GM12873 (cell line): Measurements from ENCODE around the gene ABLIM3.

Source experiments
- CTCF ChIP-seq: IDR thresholded peaks from 2 replicates; pipeline ENCODE4 v1.5.1; 2012; ENCODE audit warnings: low read depth, mild to moderate bottlenecking, moderate library complexity, low read length, control low read depth; ENCODE audit not compliant: insufficient read depth; ENCODE audit errors: missing control alignments

The ABLIM3 gene

DNA sequence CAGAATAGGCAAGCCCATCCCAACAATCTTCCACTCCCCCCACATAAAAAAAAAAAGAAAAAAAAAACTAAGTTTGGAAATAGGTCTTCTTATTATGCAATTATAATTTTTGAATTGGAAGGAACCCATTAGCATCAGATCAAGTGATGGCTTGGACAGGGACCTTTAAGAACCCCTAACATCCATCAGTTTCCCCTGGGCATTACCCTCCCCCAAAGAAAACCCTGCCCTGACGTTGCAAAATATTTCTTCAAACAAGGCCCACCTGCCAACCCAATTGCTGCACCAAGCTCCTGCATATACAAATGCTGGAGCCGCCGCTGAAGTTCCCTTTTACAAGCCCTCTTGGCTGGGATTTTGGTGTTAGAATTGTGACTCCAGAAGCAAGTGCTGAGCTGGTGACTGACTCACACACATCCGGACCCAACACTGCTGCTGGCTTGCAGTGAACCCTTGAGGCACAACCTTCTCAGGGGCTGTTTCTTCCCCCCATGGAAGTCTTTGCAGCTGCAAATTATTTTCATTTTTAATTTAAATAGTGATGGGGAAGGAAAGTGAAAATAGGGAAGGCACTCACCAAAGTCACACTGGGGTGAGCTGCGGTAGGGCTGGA, 74.3 kb downstream of the ABLIM3 start:
- TF ChIP-seq CTCF: no peak

GRCh38 chr5:149216496-149216895, 75.2 kb downstream of the ABLIM3 start:
- TF ChIP-seq CTCF: no peak

- TF ChIP-seq CTCF: no peak
Observed at GRCh38 chr5:149217096-149217802, 76.0 kb downstream of the ABLIM3 start.

DNA sequence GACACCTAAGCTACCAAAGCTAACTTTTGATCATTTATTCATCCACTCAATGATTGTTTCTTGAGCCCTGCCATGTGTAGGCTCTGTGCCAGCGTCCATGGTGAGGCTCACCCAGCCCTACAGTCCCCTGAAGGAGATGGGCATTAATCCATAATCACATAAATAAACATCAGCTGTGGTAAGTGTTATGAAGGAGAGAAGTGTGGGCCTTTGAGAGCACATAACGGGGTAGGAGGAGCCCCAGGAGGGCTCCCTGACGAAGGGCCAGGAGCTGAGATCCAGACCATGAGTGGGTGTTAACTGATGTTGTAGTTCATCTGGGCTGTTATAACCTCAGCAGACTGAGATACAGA, 76.5 kb downstream of the ABLIM3 start:
- TF ChIP-seq CTCF: no peak

- no peak for TF ChIP-seq CTCF
Observed at GRCh38 chr5:149219584-149219983, 78.3 kb downstream of the ABLIM3 start.

DNA sequence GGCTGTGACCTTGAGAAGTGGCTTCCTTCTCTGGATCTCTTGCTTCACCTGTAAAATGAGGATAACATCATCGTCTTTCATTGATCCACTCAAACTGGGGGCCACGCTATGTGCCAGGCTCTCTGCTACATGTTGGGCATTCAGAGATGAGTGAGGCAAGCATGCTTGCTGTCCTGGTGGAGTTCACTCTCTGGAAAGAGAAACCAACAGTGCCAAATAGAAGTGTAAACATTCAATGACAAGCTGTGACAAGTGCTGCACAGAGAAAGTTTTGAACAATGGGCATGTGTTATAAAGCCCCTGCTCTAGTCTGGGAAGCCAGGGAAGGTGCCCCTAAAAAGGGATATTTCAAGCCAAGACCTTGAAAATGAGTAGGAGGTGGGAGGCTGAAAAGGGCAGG, 79.5 kb downstream of the ABLIM3 start:
- no peak for TF ChIP-seq CTCF

- TF ChIP-seq CTCF: no peak
Observed at GRCh38 chr5:149221326-149221725, 80.0 kb downstream of the ABLIM3 start.
